ENCODE data around the gene AQP9.

AQP9 gene

DNA sequence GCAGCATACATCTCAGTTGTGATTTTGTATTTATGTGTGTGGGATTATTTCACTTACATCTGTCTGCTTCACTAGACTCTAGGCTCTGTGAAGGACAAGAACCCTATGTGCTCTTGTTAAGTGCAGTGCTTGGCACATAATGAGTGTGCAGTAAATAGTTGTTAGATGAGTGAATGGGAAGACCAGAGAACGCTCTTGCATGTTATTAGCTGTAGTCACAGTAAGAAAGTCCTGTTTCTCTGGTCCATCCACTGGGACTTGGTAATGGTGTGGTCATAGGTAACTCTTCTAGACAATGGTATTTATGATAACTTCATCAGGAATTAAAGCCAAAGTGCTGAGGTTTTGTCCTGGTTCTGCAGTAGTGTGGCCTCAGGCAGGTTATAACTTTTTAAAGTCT lies 1.4 kb upstream of the AQP9 start:
- TF ChIP-seq, protein P1, sequence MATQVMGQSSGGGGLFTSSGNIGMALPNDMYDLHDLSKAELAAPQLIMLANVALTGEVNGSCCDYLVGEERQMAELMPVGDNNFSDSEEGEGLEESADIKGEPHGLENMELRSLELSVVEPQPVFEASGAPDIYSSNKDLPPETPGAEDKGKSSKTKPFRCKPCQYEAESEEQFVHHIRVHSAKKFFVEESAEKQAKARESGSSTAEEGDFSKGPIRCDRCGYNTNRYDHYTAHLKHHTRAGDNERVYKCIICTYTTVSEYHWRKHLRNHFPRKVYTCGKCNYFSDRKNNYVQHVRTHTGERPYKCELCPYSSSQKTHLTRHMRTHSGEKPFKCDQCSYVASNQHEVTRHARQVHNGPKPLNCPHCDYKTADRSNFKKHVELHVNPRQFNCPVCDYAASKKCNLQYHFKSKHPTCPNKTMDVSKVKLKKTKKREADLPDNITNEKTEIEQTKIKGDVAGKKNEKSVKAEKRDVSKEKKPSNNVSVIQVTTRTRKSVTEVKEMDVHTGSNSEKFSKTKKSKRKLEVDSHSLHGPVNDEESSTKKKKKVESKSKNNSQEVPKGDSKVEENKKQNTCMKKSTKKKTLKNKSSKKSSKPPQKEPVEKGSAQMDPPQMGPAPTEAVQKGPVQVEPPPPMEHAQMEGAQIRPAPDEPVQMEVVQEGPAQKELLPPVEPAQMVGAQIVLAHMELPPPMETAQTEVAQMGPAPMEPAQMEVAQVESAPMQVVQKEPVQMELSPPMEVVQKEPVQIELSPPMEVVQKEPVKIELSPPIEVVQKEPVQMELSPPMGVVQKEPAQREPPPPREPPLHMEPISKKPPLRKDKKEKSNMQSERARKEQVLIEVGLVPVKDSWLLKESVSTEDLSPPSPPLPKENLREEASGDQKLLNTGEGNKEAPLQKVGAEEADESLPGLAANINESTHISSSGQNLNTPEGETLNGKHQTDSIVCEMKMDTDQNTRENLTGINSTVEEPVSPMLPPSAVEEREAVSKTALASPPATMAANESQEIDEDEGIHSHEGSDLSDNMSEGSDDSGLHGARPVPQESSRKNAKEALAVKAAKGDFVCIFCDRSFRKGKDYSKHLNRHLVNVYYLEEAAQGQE (IDR thresholded peaks at IDR 0.05; ENCODE audit: insufficient read depth in 1 of 2, low read depth in 2 of 2, low read length in 2 of 2), result no peak
- TF ChIP-seq POLR2AphosphoS5 (IDR thresholded peaks at IDR 0.05; ENCODE audit: low read depth, low read length) (no peak), SIN3A (IDR thresholded peaks at IDR 0.05; ENCODE audit: borderline replicate concordance, insufficient read depth, low read length) (no peak), FOXP2 (optimal IDR thresholded peaks at IDR 0.05; ENCODE audit: borderline replicate concordance, extremely low read depth, extremely low read length, insufficient read depth) (no peak), TAF1 (IDR thresholded peaks at IDR 0.05; ENCODE audit: borderline replicate concordance, insufficient read depth, low read length) (no peak)

DNA sequence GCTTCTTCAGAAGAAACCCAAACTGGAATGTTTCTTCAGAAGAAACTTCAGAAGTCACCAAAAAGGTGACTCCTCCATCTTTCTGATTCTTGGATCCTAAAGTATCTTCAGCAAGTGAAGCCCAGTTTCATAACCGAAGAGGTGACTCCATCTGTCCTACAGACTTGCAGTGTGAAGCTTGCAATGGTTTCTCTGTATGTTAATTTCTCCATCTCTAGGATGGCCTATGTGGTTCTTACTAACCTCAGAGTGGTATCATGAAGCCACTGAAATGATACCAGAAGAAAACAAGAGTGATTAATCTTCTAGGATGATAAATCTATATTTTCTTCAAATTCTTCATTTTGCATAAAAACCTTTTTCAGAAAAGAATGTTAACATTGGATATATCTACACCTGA lies 495 bp upstream of the AQP9 start:
- TF ChIP-seq FOXP2 (optimal IDR thresholded peaks at IDR 0.05; ENCODE audit: borderline replicate concordance, extremely low read depth, extremely low read length, insufficient read depth) (no peak), POLR2AphosphoS5 (IDR thresholded peaks at IDR 0.05; ENCODE audit: low read depth, low read length) (no peak), TAF1 (IDR thresholded peaks at IDR 0.05; ENCODE audit: borderline replicate concordance, insufficient read depth, low read length) (no peak), SIN3A (IDR thresholded peaks at IDR 0.05; ENCODE audit: borderline replicate concordance, insufficient read depth, low read length) (no peak)
- TF ChIP-seq, protein P1 (IDR thresholded peaks at IDR 0.05; ENCODE audit: insufficient read depth in 1 of 2, low read depth in 2 of 2, low read length in 2 of 2), result no peak

DNA sequence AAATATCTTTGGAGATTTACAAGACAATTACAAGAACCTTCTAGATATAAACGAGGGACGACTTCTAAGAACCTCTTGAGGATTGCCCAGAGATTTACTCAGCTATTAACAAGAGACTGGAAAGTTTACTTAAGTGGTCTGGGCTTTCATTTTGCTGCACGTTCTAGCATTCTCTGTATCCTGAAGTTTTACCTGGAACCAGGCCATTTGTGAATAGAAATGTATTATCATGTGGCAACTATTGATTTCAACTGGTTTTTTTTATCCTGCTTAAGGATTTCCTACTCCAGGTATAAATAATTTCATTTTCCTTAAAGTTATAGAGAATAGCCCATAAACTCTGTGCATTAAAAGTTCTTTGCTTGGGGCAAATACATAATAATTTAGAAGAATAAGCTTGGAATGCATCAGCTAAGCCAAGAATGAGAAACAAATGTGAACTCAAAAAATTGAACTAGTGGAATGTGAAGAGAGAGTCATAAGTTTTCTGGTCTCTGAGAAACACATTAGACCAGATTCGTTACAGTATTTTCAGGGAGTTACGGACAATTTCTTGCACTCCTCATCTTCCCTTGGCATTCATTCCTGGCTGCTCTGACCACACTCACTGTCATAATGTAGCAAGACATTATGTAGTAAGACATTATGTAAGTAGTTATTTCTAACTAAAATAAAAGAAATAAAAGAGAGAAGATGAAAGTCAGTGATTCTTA lies 1.3 kb downstream of the AQP9 start:
- TF ChIP-seq SIN3A (IDR thresholded peaks at IDR 0.05; ENCODE audit: borderline replicate concordance, insufficient read depth, low read length), result no peak
- TF ChIP-seq FOXP2 (optimal IDR thresholded peaks at IDR 0.05; ENCODE audit: borderline replicate concordance, extremely low read depth, extremely low read length, insufficient read depth), result no peak
- TF ChIP-seq, protein P1 (IDR thresholded peaks at IDR 0.05; ENCODE audit: insufficient read depth in 1 of 2, low read depth in 2 of 2, low read length in 2 of 2), result no peak
- no peak for TF ChIP-seq POLR2AphosphoS5 (IDR thresholded peaks at IDR 0.05; ENCODE audit: low read depth, low read length)
- TF ChIP-seq TAF1 (IDR thresholded peaks at IDR 0.05; ENCODE audit: borderline replicate concordance, insufficient read depth, low read length), result no peak

DNA sequence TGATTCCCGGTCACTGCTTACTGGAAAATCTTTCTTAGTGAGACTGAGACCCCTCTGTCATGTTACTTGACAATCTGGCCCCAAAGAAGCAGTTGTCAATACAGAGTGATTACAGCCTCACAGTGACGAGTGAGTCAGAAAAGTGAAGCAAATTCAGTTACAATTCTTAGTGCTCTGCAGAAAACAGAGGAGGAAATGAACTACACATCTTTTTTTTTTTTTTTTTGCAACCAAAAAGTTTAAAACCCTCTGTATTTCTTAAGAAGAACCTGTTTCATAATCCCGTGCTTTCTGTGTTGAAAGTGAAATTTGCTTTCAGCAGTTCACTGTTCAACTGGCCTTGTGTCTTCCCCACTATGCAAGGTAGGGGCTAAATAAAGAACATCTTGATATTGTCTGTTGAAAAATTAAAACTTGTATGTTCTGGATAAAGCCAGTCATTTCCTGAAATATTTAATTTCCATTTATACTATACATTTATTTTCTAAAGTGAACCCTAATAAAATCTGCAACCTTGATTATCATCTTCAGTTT lies 1.9 kb downstream of the AQP9 start:
- TF ChIP-seq SIN3A (IDR thresholded peaks at IDR 0.05; ENCODE audit: borderline replicate concordance, insufficient read depth, low read length), result no peak
- TF ChIP-seq POLR2AphosphoS5 (IDR thresholded peaks at IDR 0.05; ENCODE audit: low read depth, low read length), result no peak
- no peak for TF ChIP-seq TAF1 (IDR thresholded peaks at IDR 0.05; ENCODE audit: borderline replicate concordance, insufficient read depth, low read length)

DNA sequence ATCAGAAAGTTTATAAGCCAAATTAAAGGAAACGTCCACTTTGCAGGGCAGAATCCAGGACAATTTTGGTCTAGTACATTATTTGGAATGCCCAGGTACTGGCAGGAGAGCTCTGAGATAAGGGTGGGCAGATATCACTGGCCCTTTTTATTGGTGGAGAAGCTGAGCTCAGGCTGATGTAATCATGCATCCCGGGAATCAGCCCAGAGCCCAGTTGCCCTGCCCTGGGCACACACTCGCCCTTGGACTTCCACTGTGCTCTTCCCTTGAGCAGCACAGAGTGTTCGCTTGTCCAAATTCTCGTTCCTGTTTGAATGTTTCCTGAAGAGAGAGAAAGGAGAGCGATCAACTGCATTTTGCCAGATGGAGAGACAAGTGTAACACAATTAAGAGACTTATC lies 3.7 kb downstream of the AQP9 start:
- TF ChIP-seq TAF1 (IDR thresholded peaks at IDR 0.05; ENCODE audit: borderline replicate concordance, insufficient read depth, low read length) (no peak), FOXP2 (optimal IDR thresholded peaks at IDR 0.05; ENCODE audit: borderline replicate concordance, extremely low read depth, extremely low read length, insufficient read depth) (no peak), POLR2AphosphoS5 (IDR thresholded peaks at IDR 0.05; ENCODE audit: low read depth, low read length) (no peak)
- TF ChIP-seq, protein P1 (IDR thresholded peaks at IDR 0.05; ENCODE audit: insufficient read depth in 1 of 2, low read depth in 2 of 2, low read length in 2 of 2), result no peak

Measured in PFSK-1 (cell line).